Aorta (tissue), 5 donors: ENCODE measurements around the gene TTYH2. TPM values are rescaled to one million over a fixed set of nuclear protein-coding genes. Genes with fewer than 3 reads are reported as not detected.

Experiments
- ATAC-seq: fragments of 200-7000 bp; cut with Tn5 transposase; one replicate; pipeline ENCODE4 v1.9.1; 2022; ENCODE audit warnings: moderate library complexity; ENCODE audit not compliant: low FRiP score
- DNase-seq, 2 donors: peaks; one replicate each; pipeline ENCODE4 v3.0.0-alpha.2; 2020
- H3K27ac ChIP-seq, 2 donors: one replicate each; pipeline ENCODE4 v1.5.1; 2013; ENCODE audit warnings: low read length in 2 of 2, mild to moderate bottlenecking in 2 of 2, moderate library complexity in 2 of 2, control low read depth in 1 of 2, inconsistent platforms in 1 of 2, low read depth in 1 of 2
- H3K27me3 ChIP-seq, 2 donors: one replicate each; pipeline ENCODE4 v1.6.1; 2013; ENCODE audit warnings: control low read depth in 1 of 2, low read length in 1 of 2, mild to moderate bottlenecking in 1 of 2, moderate library complexity in 1 of 2; ENCODE audit not compliant: insufficient read depth in 2 of 2, control insufficient read depth in 1 of 2
- H3K36me3 ChIP-seq, 2 donors: one replicate each; pipeline ENCODE4 v1.6.1; 2013; ENCODE audit warnings: control low read depth in 1 of 2, low read length in 1 of 2, mild to moderate bottlenecking in 1 of 2; ENCODE audit not compliant: insufficient read depth in 2 of 2, control insufficient read depth in 1 of 2
- H3K4me1 ChIP-seq, 2 donors: one replicate each; pipeline ENCODE4 v1.6.1; 2013; ENCODE audit warnings: low read length in 2 of 2, control low read depth in 1 of 2, mild to moderate bottlenecking in 1 of 2, moderate library complexity in 1 of 2; ENCODE audit not compliant: insufficient read depth in 2 of 2, control insufficient read depth in 1 of 2
- H3K4me3 ChIP-seq, 2 donors: one replicate each; pipeline ENCODE4 v1.5.1; 2013; ENCODE audit warnings: low read length in 2 of 2, control low read depth in 1 of 2, mild to moderate bottlenecking in 1 of 2
- H3K9me3 ChIP-seq: one replicate; pipeline ENCODE4 v1.6.1; 2013; ENCODE audit warnings: mild to moderate bottlenecking, low read length; ENCODE audit not compliant: control insufficient read depth
- WGBS, 2 donors: extraction: QIAGEN DNeasy Blood & Tissue Kit; methylation state at CpG; one replicate each; pipeline ENCODE4 v1.1.7; 2013; 5-methylcytosine and 5-hydroxymethylcytosine counted together
- intact Hi-C, 2 donors: fragments of 100-400 bp; cut with DNase I; formaldehyde crosslinking; loops; one replicate each; pipeline versions ENCODE4 v1.14.2 to v1.15.0; 2022
- polyA plus RNA-seq, 2 donors: library from polyadenylated mRNA; stranded (reverse); fragments of 200-250 nt; gene quantifications; one replicate each; pipeline ENCODE4 v1.2.3, GENCODE V29; 2013
- total RNA-seq, 2 donors: library from RNA; stranded (reverse); fragmentation: NEBNext Ultra II Directional; extraction: Animal tissue kit (Norgen Biotek cat#: 25700); gene quantifications; one replicate each; pipeline ENCODE4 v1.2.1, GENCODE V29; 2021
- donor health status: healthy with polysubstance abuse.
- donor health status: Bipolar disorder and iron deficiency.
- donor health status: DM: no; HTN: no; CAD: no.
- donor health status: DM: no; HTN: no; CAD: no.
- donor health status: DM: yes; HTN: yes; CAD: no.

The TTYH2 gene
- total and polyA plus RNA-seq, 4 donors: 3.1 to 13.0 (median 4.4) TPM

DNA sequence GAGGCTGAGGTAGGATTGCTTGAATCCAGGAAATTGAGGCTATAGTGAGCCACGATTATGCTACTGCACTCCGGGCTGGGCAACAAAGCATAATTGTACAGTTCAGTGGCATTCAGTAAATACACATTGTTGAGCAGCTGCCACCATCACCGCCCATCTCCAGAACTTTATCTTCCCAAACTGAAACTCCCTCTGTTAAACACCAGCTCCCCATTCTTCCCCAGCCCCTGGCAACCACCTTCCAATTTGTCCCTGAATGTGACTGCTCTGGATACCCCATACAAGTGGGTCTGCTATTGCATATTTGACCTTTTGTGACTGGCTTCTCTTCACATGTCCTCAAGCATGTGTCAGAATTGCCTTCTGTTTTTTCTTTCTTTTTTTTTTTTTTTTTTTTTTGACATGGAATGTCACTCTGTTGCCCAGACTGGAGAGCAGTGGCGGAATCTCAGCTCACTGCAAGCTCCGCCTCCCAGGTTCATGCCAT, 7.0 kb upstream of the TTYH2 start:
- H3K9me3 ChIP-seq: no peaks in the 10 kb centered on the region
- peaks cover 0 to 2% of the 10 kb centered on the region in 2 donors for H3K36me3 ChIP-seq
- H3K27ac ChIP-seq: no peak overlapping the region
- no peaks in the 10 kb centered on the region for H3K27me3 ChIP-seq
- no peak for ATAC-seq
- no peak overlapping the region for H3K4me3 ChIP-seq
- DNase-seq: no peak
- intact Hi-C loops: loop anchor here (10.0 kb wide), 2 partner anchors 158 to 562 kb away; partner anchors contain the start of genes BTBD17 (in 1 of the 2), GPR142 (in 1 of the 2) and SDK2 (in 1 of the 2)
- WGBS, 2 donors: 78 to 80% methylated on average over 5 of the region's 5 CpGs
- H3K4me1 ChIP-seq: no peaks in the 10 kb centered on the region

DNA sequence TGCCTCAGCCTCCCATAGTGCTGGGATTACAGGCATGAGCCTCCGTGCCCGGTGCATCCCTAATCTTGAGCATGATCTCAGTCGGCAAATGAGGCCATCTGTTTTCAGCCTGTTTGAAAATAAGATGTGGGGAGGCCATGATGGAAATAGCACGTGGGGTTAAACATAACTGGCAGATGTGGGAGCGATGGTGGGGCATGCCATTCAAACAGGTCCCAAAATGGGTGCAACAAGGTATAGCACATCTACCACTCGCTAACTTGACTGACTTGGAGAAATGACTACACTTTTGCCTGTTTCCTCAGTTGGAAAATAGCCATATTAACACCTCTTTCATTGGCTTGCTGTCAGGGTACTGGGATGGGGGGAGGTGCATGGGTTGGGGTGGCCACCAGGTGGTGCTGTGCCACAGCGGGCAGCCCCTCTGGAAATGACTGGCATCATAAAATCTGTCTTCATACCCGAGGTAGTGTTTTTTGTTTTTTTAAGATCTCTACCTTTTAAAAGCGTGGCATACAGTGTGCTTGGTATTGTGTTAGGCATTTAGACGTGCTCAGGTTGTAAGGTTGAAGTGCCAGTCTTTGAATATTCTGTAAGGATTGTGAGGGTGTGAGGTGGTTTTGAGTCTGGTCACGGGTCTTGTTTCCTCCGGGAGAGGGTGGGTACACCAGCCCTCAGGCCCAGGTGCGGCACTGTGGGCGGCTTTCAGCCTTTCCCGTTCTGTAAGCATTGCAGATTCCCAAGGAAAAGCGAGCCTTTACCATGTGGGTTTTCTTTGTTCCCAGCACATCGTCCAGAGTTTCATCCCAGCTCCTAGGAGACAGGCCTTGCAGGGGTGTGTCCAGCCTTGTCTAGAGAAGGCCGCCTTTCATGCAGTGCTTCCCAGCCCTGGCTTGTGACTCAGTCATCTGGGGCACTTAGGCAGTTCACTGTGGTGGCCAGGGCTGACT, 2.9 kb upstream of the TTYH2 start:
- H3K4me1 ChIP-seq: no peaks in the 10 kb centered on the region
- no peaks in the 10 kb centered on the region for H3K27me3 ChIP-seq
- H3K4me3 ChIP-seq: no peak overlapping the region
- no peak for ATAC-seq
- no peak overlapping the region for H3K27ac ChIP-seq
- 57 to 58% methylated on average over 18 of the region's 18 CpGs for WGBS, 2 donors
- H3K9me3 ChIP-seq: no peaks in the 10 kb centered on the region
- intact Hi-C loops: loop anchor here in 1 of 2 donors (5.0 kb wide), 2 partner anchors 157 to 242 kb away; partner anchors contain the start of gene GPR142
- peak in 1 of 2 donors; percentile 87 for DNase-seq
- peaks cover 0 to 2% of the 10 kb centered on the region in 2 donors for H3K36me3 ChIP-seq

DNA sequence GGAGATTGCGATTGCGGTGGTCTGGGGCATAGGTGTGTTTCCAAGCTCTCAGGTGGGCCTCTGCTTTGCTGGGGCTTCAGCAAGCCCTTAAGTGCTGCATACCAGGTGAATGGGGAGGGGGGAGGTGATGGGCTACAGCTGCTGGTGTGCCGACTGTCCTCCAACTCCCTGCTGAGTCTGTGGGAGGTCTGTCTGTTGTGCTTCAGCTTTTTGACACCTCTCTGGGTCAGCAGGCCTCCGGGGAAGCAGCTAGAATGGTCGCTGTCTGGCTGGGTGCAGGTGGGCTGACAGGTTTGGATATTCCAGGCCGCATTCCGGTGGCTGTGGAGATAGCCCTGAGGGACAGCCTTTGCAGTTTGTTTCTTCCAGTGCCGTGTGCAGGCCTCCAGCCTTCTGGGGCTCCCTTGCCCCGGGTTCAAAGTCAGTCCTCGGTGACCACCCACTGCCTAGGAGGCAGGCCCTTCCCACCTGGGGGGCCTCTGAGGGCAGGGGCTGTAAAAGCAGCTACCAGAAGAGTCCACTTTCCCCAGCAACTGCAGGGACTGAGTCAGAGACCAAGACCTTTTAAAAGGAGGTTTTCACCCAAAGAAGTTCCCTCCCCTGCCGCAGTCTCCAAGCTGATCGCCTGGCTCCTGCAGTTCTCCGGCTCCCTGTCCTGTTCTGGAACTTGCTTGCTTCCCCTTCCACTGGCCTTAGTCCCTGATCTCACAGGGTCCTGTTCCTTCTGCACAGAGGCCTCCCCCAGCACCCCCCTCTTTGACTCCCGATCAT, 2.0 kb upstream of the TTYH2 start:
- Histone ChIP-seq H3K9me3 (no peaks in the 10 kb centered on the region), H3K4me3 (no peak overlapping the region), H3K4me1 (no peaks in the 10 kb centered on the region), H3K36me3 (peaks cover 0 to 2% of the 10 kb centered on the region in 2 donors), H3K27me3 (no peaks in the 10 kb centered on the region), H3K27ac (no peak overlapping the region)
- ATAC-seq: no peak
- intact Hi-C loops: loop anchor here in 1 of 2 donors (5.0 kb wide), 2 partner anchors 156 to 241 kb away; partner anchors contain the start of gene GPR142
- 72 to 76% methylated on average over 14 of the region's 14 CpGs for WGBS, 2 donors
- no peak for DNase-seq

DNA sequence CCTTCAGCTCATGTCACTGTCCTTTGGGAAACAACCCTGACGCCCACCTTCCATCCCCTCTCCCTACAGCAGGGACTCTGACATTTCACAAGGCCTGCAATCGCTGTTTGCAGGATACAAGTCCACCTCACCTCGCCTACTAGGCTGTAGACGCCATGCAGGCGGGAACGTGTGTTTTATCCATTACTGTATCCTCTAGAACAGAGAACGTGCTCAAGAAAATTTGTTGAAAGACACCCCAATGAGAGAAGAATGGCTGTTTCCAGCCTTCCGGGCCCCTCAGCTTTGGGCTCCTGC, 1.5 kb upstream of the TTYH2 start:
- Histone ChIP-seq H3K9me3 (no peaks in the 10 kb centered on the region), H3K27me3 (no peaks in the 10 kb centered on the region), H3K27ac (no peak overlapping the region), H3K36me3 (peaks cover 0 to 2% of the 10 kb centered on the region in 2 donors), H3K4me1 (no peaks in the 10 kb centered on the region), H3K4me3 (peak overlapping the region in 1 of 2 donors; percentile 55)
- ATAC-seq (no peak), DNase-seq (no peak)
- WGBS, 2 donors: 49 to 51% methylated on average over 8 of the region's 8 CpGs
- intact Hi-C loops: loop anchor here in 1 of 2 donors (5.0 kb wide), 2 partner anchors 155 to 240 kb away; partner anchors contain the start of gene GPR142

DNA sequence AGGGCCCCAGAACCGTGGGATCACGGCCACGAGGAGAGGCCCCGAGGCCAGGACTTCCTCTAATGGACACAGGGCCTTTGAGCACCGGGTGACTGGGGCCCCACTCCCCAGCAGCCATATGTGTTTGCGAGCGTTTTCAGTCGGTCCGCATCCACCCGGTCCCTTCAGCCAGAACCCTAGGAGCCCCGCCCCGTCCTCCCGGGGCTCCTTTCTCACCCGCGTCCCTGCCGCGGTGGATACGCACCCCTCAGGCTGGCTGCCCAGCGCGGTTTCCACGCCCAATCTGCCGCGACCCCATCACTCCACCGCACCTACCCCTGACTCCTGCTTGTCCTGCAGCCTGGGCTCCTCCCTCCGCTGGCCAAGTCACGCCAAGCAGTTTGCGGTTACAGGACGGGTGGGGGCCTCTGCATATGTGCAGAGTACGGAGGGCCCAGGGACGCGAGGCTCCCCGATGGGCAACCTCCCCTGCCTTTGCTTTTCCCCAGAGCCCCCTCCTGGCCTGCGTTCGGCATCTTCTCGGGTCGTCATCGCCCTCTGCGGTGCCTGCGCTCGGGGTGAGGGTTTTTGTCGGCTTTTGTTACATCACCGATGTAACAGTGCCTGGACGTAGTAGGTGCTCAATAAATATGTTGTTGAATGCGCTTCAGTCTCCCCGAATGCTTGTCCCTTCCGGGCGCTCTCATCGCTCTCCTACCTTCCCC, 1.0 kb upstream of the TTYH2 start:
- H3K9me3 ChIP-seq: no peaks in the 10 kb centered on the region
- H3K27ac ChIP-seq: no peak overlapping the region
- H3K27me3 ChIP-seq: no peaks in the 10 kb centered on the region
- H3K36me3 ChIP-seq: peaks cover 0 to 2% of the 10 kb centered on the region in 2 donors
- H3K4me1 ChIP-seq: no peaks in the 10 kb centered on the region
- DNase-seq: peak; percentile 70 to 78
- 2% methylated on average over 43 to 48 of the region's 48 CpGs for WGBS, 2 donors
- intact Hi-C loops: loop anchor here in 1 of 2 donors (5.0 kb wide), 2 partner anchors 155 to 240 kb away; partner anchors contain the start of gene GPR142
- ATAC-seq: peak; percentile 8
- H3K4me3 ChIP-seq: peak overlapping the region; percentile 28 to 55

DNA sequence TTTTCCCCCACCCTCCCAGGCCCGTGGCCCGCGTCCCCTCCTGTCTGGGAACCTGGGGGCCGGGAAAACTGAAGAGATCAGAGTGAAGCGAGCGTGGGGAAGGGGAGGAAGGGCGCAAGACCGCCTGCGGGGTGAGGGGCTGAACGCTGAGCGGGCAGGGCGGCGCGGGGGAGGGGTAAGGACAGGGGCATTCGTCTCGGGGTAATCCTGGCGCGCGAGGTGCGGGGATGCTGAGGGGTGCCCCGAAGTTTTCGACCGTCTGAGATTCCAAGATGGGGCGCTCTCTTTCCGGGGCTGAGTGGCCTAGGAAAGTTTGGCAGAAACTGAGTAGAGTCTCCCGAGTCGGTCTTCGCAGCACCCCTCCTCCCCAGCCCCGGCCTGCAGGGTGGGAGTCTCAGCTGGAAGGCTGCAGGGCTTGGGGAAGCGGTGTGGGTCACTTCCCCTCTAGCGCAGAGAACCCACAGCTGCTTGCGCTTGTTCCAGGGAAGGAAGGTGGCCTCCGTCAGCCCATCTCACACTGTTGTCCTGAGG, 555 bp downstream of the TTYH2 start:
- ATAC-seq: peak; percentile 41
- Histone ChIP-seq H3K36me3 (no peaks in the 10 kb centered on the region), H3K4me3 (no peak overlapping the region), H3K4me1 (no peaks in the 10 kb centered on the region), H3K9me3 (no peaks in the 10 kb centered on the region), H3K27me3 (no peaks in the 10 kb centered on the region), H3K27ac (no peak overlapping the region)
- 5 to 8% methylated on average over 33 of the region's 33 CpGs for WGBS, 2 donors
- intact Hi-C loops: loop anchor here in 1 of 2 donors (5.0 kb wide), 2 partner anchors 153 to 238 kb away; partner anchors contain the start of gene GPR142
- DNase-seq: peak; percentile 75 to 81

DNA sequence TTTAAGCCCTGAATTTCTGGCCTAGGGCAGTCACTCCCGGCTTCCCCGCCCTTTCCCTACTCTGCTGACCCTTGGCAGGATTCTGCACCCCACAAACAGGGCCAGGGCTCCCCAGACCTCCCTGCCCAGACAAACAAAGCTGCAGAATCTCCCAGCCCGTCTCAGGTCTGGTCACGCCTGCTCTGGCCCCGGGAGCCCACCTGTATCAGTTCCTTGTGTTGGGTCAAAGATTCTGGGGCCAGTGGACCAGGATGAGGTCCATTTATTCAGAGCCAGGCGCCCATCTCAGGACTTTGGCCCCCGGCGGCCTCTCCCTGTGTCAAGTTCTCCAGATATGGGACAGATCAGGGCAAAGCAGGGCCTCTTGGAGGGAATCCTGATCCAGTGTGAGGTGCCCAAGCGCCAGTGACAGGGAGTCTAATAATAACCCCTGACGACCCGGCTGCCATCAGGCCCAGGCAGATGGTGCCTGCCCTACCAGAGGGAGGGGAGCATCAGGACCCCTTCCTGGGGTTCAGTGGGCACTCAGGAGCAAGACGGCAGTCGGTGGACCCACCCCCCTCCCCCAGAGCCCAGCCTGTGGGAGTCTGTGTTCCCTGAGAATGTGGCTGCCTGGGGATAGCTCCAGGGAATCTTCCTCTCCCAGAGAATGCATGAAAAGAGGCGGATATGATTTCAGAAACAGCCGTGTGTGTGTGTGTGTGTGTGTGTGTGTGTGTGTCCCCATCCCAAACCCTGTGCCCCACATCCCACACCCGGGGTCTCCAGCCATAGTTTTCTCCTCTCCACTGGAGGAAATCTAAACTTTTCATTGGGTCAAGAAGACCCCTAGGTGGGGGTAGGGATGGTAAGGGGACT, 1.3 kb downstream of the TTYH2 start:
- H3K27me3 ChIP-seq: no peaks in the 10 kb centered on the region
- H3K27ac ChIP-seq: no peak overlapping the region
- no peaks in the 10 kb centered on the region for H3K4me1 ChIP-seq
- no peaks in the 10 kb centered on the region for H3K36me3 ChIP-seq
- ATAC-seq: no peak
- peak in 1 of 2 donors; percentile 67 for DNase-seq
- intact Hi-C loops: loop anchor here in 1 of 2 donors (5.0 kb wide), 2 partner anchors 153 to 238 kb away; partner anchors contain the start of gene GPR142
- no peaks in the 10 kb centered on the region for H3K9me3 ChIP-seq
- WGBS, 2 donors: 51 to 55% methylated on average over 15 to 16 of the region's 16 CpGs
- no peak overlapping the region for H3K4me3 ChIP-seq
